ENCODE data around the gene CES4A. TPM values are rescaled to one million over a fixed set of nuclear protein-coding genes. Genes with fewer than 3 reads are reported as not detected.

Gene CES4A
- total and polyA plus RNA-seq, 5 experiments from 2014 or later = 0.83 to 13.7 (median 2.4) TPM

- Mint-ChIP-seq H3K4me3 (no peak overlapping the region), H3K36me3 (no peaks in the 10 kb centered on the region), H3K27ac (no peak overlapping the region), H3K27me3 (peaks cover 0 to 2% (median 0%) of the 10 kb centered on the region in 5 donors), H3K4me1 (peaks cover 0 to 11% (median 5%) of the 10 kb centered on the region in 4 donors), H3K9me3 (no peaks in the 10 kb centered on the region)
- DNase-seq (no peak), ATAC-seq (no peak)
- POLR2A ChIA-PET = interaction anchor here (0.7 to 2.2 kb wide), 2 partner anchors 12 to 77 kb away, joined by 3 to 20 read pairs; partner anchors contain the start of gene CBFB
Measured at GRCh38 chr16:67016681-67017420, 28.5 kb downstream of the CES4A start.

- peak overlapping the region in 2 of 10 donors; percentile 33 to 37 for H3K27ac Mint-ChIP-seq
- no peak overlapping the region for H3K4me3 Mint-ChIP-seq
- DNase-seq (no peak), ATAC-seq (no peak)
- POLR2A ChIA-PET = interaction anchor here (1.0 to 2.2 kb wide), 2 partner anchors 12 to 138 kb away, joined by 3 to 20 read pairs; partner anchors contain the start of gene CBFB
- H3K36me3 Mint-ChIP-seq = no peaks in the 10 kb centered on the region
- H3K4me1 Mint-ChIP-seq = peaks cover 0 to 9% (median 5%) of the 10 kb centered on the region in 4 donors
- H3K27me3 Mint-ChIP-seq = peaks cover 0 to 2% (median 0%) of the 10 kb centered on the region in 5 donors
- no peaks in the 10 kb centered on the region for H3K9me3 Mint-ChIP-seq
Measured at GRCh38 chr16:67017421-67017750, 29.0 kb downstream of the CES4A start.

- no peak overlapping the region for H3K4me3 Mint-ChIP-seq
- peak overlapping the region in 3 of 10 donors; percentile 33 to 83 (median 37) for H3K27ac Mint-ChIP-seq
- peaks cover 0 to 2% (median 0%) of the 10 kb centered on the region in 3 donors for H3K36me3 Mint-ChIP-seq
- ATAC-seq (peak; percentile 77 to 89), DNase-seq (peak; percentile 67 to 90 (median 78))
- peaks cover 0 to 9% (median 7%) of the 10 kb centered on the region in 4 donors for H3K4me1 Mint-ChIP-seq
- H3K27me3 Mint-ChIP-seq = peaks cover 0 to 2% (median 0%) of the 10 kb centered on the region in 5 donors
- POLR2A ChIA-PET = interaction anchor here (0.7 to 2.2 kb wide), 3 partner anchors 11 to 137 kb away, joined by 3 to 20 read pairs (median 3); partner anchors contain the start of genes CBFB and PHAF1
- H3K9me3 Mint-ChIP-seq = no peaks in the 10 kb centered on the region
Measured at GRCh38 chr16:67017810-67018488, 29.6 kb downstream of the CES4A start.

- Mint-ChIP-seq H3K27ac (no peak overlapping the region), H3K27me3 (peaks cover 0 to 2% (median 0%) of the 10 kb centered on the region in 5 donors), H3K4me3 (no peak overlapping the region), H3K4me1 (peaks cover 0 to 11% (median 3%) of the 10 kb centered on the region in 4 donors), H3K9me3 (no peaks in the 10 kb centered on the region), H3K36me3 (peaks cover 0 to 2% (median 0%) of the 10 kb centered on the region in 3 donors)
- POLR2A ChIA-PET = interaction anchor here (1.1 kb wide), 1 partner anchor 9 kb away, joined by 4 read pairs; no protein-coding TSS in a partner anchor
- DNase-seq (no peak), ATAC-seq (no peak)
Measured at GRCh38 chr16:67019171-67019570, 30.8 kb downstream of the CES4A start.

GRCh38 chr16:67021321-67021720 is 32.9 kb downstream of the CES4A start:
- Mint-ChIP-seq H3K4me1 (peaks cover 0 to 6% (median 2%) of the 10 kb centered on the region in 4 donors), H3K4me3 (no peak overlapping the region), H3K27me3 (no peaks in the 10 kb centered on the region), H3K36me3 (peaks cover 0 to 2% (median 0%) of the 10 kb centered on the region in 3 donors), H3K9me3 (no peaks in the 10 kb centered on the region), H3K27ac (no peak overlapping the region)
- POLR2A ChIA-PET = interaction anchor here (0.7 kb wide), 1 partner anchor 82 kb away, joined by 4 read pairs; no protein-coding TSS in a partner anchor
- ATAC-seq (no peak), DNase-seq (no peak)

GRCh38 chr16:67022531-67023214 is 34.3 kb downstream of the CES4A start:
- ATAC-seq (no peak), DNase-seq (no peak)
- Mint-ChIP-seq H3K27me3 (no peaks in the 10 kb centered on the region), H3K9me3 (no peaks in the 10 kb centered on the region), H3K36me3 (peaks cover 0 to 2% (median 0%) of the 10 kb centered on the region in 3 donors), H3K27ac (peak overlapping the region in 1 of 10 donors; percentile 53), H3K4me1 (peaks cover 0 to 11% (median 4%) of the 10 kb centered on the region in 4 donors), H3K4me3 (peak overlapping the region in 1 of 10 donors; percentile 0)
- POLR2A ChIA-PET = interaction anchor here (0.6 to 0.8 kb wide), 3 partner anchors 9 to 135 kb away, joined by 3 to 9 read pairs (median 4); no protein-coding TSS in a partner anchor

- POLR2A ChIA-PET = interaction anchor here (0.7 kb wide), 1 partner anchor 73 kb away, joined by 6 read pairs; no protein-coding TSS in a partner anchor
- Mint-ChIP-seq H3K27me3 (no peaks in the 10 kb centered on the region), H3K4me1 (peaks cover 0 to 14% (median 7%) of the 10 kb centered on the region in 4 donors), H3K27ac (no peak overlapping the region), H3K36me3 (peaks cover 0 to 2% (median 0%) of the 10 kb centered on the region in 3 donors), H3K9me3 (no peaks in the 10 kb centered on the region), H3K4me3 (no peak overlapping the region)
- DNase-seq = no peak
- no peak for ATAC-seq
Measured at GRCh38 chr16:67023689-67024088, 35.3 kb downstream of the CES4A start.

GRCh38 chr16:67024384-67025209 is 36.2 kb downstream of the CES4A start:
- ATAC-seq (no peak), DNase-seq (no peak)
- no peaks in the 10 kb centered on the region for H3K9me3 Mint-ChIP-seq
- no peak overlapping the region for H3K27ac Mint-ChIP-seq
- peaks cover 0 to 2% (median 0%) of the 10 kb centered on the region in 3 donors for H3K36me3 Mint-ChIP-seq
- H3K27me3 Mint-ChIP-seq = no peaks in the 10 kb centered on the region
- H3K4me3 Mint-ChIP-seq = no peak overlapping the region
- POLR2A ChIA-PET = interaction anchor here (0.7 kb wide), 1 partner anchor 580 kb away, joined by 3 read pairs; no protein-coding TSS in a partner anchor
- H3K4me1 Mint-ChIP-seq = peaks cover 0 to 14% (median 7%) of the 10 kb centered on the region in 4 donors

GRCh38 chr16:67025210-67025550 is 36.8 kb downstream of the CES4A start:
- H3K27ac Mint-ChIP-seq = peak overlapping the region in 1 of 10 donors; percentile 27
- H3K36me3 Mint-ChIP-seq = peaks cover 0 to 2% (median 0%) of the 10 kb centered on the region in 3 donors
- H3K27me3 Mint-ChIP-seq = no peaks in the 10 kb centered on the region
- no peaks in the 10 kb centered on the region for H3K9me3 Mint-ChIP-seq
- H3K4me1 Mint-ChIP-seq = peaks cover 4 to 18% (median 9%) of the 10 kb centered on the region in 4 donors
- POLR2A ChIA-PET = interaction anchor here (0.7 kb wide), 2 partner anchors 17 to 581 kb away, joined by 3 read pairs; no protein-coding TSS in a partner anchor
- ATAC-seq = no peak
- no peak for DNase-seq
- peak overlapping the region in 2 of 10 donors; percentile 22 to 38 for H3K4me3 Mint-ChIP-seq

GRCh38 chr16:67026570-67026969 is 38.2 kb downstream of the CES4A start:
- H3K9me3 Mint-ChIP-seq = no peaks in the 10 kb centered on the region
- ATAC-seq (no peak), DNase-seq (no peak)
- POLR2A ChIA-PET = interaction anchor here (0.7 to 1.7 kb wide), 3 partner anchors 18 to 137 kb away, joined by 3 to 5 read pairs (median 3); partner anchors contain the start of gene B3GNT9
- no peaks in the 10 kb centered on the region for H3K27me3 Mint-ChIP-seq
- peak overlapping the region in 1 of 10 donors; percentile 63 for H3K4me3 Mint-ChIP-seq
- H3K36me3 Mint-ChIP-seq = peaks cover 0 to 5% (median 2%) of the 10 kb centered on the region in 3 donors
- H3K27ac Mint-ChIP-seq = peak overlapping the region in 2 of 10 donors; percentile 52 to 61
- peaks cover 5 to 30% (median 21%) of the 10 kb centered on the region in 4 donors for H3K4me1 Mint-ChIP-seq

- peaks cover 5 to 34% (median 26%) of the 10 kb centered on the region in 4 donors for H3K4me1 Mint-ChIP-seq
- no peak for ATAC-seq
Measured at GRCh38 chr16:67027046-67027445, 38.7 kb downstream of the CES4A start.

More at GRCh38 chr16:67027046-67027445, 38.7 kb downstream of the CES4A start:
- Mint-ChIP-seq H3K27me3 (no peaks in the 10 kb centered on the region), H3K36me3 (peaks cover 0 to 9% (median 2%) of the 10 kb centered on the region in 3 donors), H3K27ac (peak overlapping the region in 9 of 10 donors; percentile 34 to 84 (median 67)), H3K4me3 (peak overlapping the region in 5 of 10 donors; percentile 22 to 65 (median 50)), H3K9me3 (no peaks in the 10 kb centered on the region)
- POLR2A ChIA-PET = interaction anchor here (1.1 to 1.7 kb wide), 2 partner anchors 124 to 137 kb away, joined by 3 to 5 read pairs; partner anchors contain the start of gene B3GNT9
- DNase-seq = no peak
